Hematopoietic multipotent progenitor cell treated with erythropoietin and hydrocortisone succinate and interleukin-3 and kit ligand, for 6 days (in vitro differentiated cells): ENCODE data around the gene ZC3H7B.
"Not testable (repeated sequence)": the region's sequence is repeated elsewhere in the genome, so short reads cannot be mapped to it uniquely, and the experiment has no call there.

Source experiments
- DNase-seq: peaks from one replicate; pipeline ENCODE4 v3.0.0-alpha.2; 2015

Gene ZC3H7B

GRCh38 chr22:41383085-41383484 is 81.8 kb downstream of the ZC3H7B start:
- no peak for DNase-seq

- no peak for DNase-seq
Observed at GRCh38 chr22:41384128-41384527, 82.8 kb downstream of the ZC3H7B start.

DNA sequence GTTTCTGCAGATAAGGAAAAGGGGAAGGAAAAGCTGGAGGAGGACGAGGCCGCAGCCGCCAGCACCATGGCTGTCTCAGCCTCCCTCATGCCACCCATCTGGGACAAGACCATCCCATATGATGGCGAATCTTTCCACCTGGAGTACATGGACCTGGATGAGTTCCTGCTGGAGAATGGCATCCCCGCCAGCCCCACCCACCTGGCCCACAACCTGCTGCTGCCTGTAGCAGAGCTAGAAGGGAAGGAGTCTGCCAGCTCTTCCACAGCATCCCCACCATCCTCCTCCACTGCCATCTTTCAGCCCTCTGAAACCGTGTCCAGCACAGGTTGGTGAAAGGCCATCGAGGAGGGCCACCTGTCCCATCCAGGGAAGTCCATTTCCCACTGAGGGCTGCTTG is 86.0 kb downstream of the ZC3H7B start:
- DNase-seq = no peak

GRCh38 chr22:41394012-41394356 is 92.7 kb downstream of the ZC3H7B start:
- DNase-seq = no peak

DNA sequence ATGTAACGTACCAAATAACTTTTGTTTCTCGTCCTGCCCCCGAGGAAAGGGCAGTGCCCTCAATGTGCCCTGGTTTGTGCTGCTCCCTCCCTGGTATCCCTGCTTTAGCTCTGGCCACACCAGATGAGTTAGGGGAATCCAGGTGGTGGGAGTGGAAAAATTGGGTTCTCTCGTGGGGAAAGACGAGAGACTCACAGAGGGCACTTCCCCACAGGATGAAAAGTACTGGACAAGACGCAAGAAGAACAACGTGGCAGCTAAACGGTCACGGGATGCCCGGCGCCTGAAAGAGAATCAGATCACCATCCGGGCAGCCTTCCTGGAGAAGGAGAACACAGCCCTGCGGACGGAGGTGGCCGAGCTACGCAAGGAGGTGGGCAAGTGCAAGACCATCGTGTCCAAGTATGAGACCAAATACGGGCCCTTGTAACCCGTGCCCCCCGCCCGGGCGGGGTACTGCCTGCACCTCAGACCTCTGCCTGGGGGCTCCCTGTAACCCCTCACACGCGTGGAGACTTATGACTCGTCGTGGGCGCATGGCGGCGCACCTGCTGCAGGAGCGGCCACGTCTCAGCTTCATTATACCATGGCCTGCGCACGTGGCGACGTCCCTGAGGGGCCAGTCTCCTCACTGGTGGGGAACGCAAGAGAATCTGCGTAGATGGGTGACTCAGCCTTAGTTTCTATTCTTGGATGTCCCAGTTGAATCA is 94.4 kb downstream of the ZC3H7B start:
- DNase-seq = no peak

DNA sequence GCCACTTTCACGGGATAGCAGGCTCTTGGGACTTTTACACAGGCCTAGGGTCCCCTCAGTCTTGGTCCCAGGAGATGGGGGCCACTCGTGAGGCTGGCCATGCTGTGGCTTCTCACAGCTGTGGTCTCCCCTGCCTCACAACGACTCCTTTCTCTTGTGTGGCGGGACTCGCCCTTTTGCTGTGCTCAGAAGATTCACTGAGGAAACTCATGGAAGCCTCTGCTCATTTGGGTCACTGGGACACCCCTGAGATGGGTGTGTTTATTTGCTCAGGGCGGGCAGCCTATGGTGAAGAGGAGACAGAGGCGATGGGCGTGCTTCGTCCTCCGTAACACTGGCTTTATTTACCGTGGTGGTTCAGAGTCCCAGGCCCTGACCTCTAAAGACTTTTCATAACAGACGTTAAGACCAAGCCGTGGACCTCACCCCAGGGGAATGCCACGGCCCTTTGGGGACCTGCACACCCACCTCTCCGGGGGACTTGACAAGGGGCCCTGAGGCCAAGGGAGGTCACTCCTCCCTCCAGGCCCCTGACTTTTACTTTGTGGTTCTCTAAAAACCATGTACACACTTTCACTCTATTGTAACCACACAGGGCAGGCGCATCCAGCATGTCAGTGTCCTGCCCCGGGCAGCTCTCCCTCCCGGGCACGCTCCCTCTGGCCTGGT is 96.0 kb downstream of the ZC3H7B start:
- no peak for DNase-seq

GRCh38 chr22:41398921-41399320 is 97.6 kb downstream of the ZC3H7B start:
- no peak for DNase-seq

GRCh38 chr22:41401781-41402648 is 100.7 kb downstream of the ZC3H7B start:
- peak; percentile 78 for DNase-seq

DNA sequence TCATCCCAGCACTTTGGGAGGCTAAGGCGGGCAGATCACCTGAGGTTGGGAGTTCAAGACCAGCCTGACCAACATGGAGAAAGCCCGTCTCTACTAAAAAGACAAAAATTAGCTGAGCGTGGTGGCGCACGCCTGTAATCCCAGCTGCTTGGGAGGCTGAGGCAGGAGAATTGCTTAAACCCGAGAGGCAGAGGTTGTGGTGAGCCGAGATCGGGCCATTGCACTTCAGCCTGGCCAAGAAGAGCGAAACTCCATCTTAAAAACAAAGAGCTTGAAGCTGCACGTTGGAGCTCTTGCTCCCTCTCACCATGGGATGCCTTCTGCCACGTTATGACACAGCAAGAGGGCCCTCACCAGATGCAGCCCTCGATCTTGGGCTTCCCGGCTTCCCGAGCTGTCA is 101.5 kb downstream of the ZC3H7B start:
- DNase-seq = not testable (repeated sequence)

DNA sequence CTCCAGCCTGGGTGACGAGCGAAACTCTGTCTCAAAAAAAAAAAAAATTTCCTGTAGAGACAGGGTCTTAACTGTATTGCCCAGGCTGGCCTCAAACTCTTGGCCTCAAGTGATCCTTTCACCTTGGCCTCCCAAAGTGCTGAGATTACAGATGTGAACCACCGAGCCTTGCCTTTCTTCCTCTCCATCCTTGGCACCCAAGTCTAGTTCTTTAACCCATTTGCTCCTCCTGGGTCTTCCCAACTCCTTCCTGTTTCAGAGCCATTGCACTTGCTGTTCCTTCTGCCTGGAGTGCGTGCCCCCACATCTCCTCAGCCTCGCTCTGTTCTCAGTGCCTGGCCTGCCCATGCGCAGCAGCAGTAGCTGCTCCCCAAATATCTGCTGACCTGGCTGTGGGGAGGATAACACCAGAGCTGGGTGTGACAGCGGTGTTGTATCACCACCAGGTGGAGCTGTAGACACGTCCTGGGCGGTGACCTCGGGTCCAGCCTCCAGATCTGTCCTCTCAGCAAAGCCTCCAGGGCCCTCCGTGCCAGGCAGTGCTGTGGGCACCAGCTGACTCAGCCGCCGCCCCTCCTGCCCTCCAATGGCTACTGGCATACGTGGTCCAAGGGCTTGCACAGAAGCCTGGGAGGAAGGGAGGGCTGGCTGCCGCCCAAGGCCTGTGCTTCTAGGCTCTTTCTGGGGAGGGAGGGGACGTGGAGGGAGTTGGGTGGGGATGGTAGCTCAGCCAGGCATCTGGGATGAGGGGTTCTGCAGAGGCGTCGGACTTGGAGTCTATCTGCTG is 102.4 kb downstream of the ZC3H7B start:
- DNase-seq = peak; percentile 95

DNA sequence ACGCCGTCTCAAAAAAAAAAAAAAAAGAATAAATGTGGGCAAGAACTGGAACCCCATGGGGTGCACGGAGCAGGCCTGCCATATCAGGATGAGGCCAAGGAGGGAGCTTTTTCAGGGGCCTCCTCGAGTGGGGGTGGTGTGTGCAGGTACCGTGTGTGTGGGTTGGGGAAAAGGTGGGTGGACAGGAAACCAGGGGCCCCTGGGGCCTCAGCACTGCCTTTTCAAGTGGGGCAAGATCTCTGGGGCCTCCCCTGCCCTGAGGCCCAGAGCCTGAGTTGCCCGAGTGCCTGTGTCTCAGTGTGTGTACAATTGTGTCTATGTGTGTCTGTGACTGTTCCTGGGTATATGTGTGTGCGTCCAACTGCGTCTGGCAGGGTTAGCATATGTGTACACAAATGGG is 104.3 kb downstream of the ZC3H7B start:
- no peak for DNase-seq

DNA sequence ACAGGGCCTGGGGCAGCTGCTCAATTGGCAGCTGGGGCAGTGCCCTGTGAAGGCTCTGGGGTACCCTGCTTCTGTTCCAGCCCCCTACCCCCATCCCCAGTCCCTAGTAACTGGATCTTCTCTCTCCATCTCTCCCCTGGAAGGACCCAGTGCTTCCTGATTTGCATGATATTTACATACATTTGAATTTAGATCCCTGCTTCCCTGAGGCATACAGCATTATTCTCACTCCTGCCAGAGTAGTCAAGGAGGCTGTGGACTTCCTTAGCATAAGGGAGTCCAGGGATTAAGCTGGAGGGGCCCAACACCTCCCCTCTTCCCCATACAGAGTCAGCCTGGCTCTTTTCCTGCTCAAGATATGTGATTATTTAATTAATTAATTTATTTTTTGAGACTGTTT is 105.1 kb downstream of the ZC3H7B start:
- DNase-seq = no peak

DNA sequence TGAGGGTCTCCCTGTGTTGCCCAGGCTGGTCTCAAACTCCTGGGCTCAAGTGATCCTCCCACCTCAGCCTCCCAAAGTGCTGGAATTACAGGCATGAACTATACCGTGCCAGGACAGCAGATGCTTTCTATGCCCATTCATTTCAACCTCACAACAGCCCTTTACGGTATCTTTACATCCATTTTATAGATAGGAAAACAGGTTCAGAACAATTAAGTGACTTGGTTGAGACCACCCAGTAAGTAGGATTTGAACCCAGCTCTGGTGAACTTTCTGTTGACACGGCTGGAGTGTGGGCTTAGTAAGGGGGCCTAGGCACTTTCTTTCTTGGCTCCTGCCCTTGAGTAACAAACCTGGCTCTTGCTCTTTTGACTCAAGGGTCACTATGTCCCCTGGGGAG is 106.1 kb downstream of the ZC3H7B start:
- DNase-seq = no peak

GRCh38 chr22:41408665-41409064 is 107.3 kb downstream of the ZC3H7B start:
- DNase-seq = no peak
